GM12878 (cell line): ENCODE data around the gene LHFPL3. TPM values are rescaled to one million over a fixed set of nuclear protein-coding genes. Genes with fewer than 3 reads are reported as not detected.

Experiments used
- ATAC-seq: fragments of 200-7000 bp; cut with Tn5 transposase; 3 replicates; pipeline ENCODE4 v1.9.1; 2020; ENCODE audit warnings: mild to moderate bottlenecking, moderate library complexity
- BruUV-seq: library from RNA; stranded (reverse); fragments of 400-500 nt; replicated peaks from 2 replicates; lab custom pipeline; 2021; lab: Mats Ljungman, UMichigan
- CTCF ChIA-PET: fragments of 300-600 bp; sonication (Branson Sonifier 250); formaldehyde crosslinking; extraction: SDS; loops from one replicate; lab custom pipeline; 2021; ENCODE audit warnings: inconsistent platforms; lab: Yijun Ruan, JAX
- POLR2A ChIA-PET: fragments of 350-600 bp; formaldehyde crosslinking; extraction: SDS; loops from one replicate; lab custom pipeline; 2021; ENCODE audit warnings: inconsistent platforms; lab: Charles Lee
- RAD21 ChIA-PET: fragments of 300-600 bp; sonication (Branson Sonifier 250); formaldehyde crosslinking; loops from one replicate; lab custom pipeline; 2023; ENCODE audit warnings: antibody characterized with exemption; ENCODE audit not compliant: unreplicated experiment; lab: Charles Lee
- SMC1A ChIA-PET: fragments of 300-600 bp; sonication (Branson Sonifier 250); formaldehyde crosslinking; loops from one replicate; lab custom pipeline; 2023; ENCODE audit not compliant: unreplicated experiment, uncharacterized antibody; lab: Charles Lee
- DNase-seq: peaks from one replicate; pipeline ENCODE4 v3.0.0-alpha.2; 2011; ENCODE audit warnings: low read depth, low spot score
- FAIRE-seq: peaks from 3 replicates; lab custom pipeline; 2011; peaks lifted over from hg19 to GRCh38; lab: Jason Lieb, UNC
- H2AFZ ChIP-seq: 2 replicates; pipeline ENCODE4 v1.6.0; 2011; ENCODE audit warnings: low read depth, low read length, control low read depth; ENCODE audit not compliant: control insufficient read depth
- H3K27ac ChIP-seq: 2 replicates; pipeline ENCODE4 v1.5.1; 2011; ENCODE audit warnings: control low read depth; ENCODE audit not compliant: control insufficient read depth, insufficient read depth
- H3K27me3 ChIP-seq, 2 experiments: replicated peaks in 1 of 2; 2 replicates each; pipeline versions ENCODE4 v1.6.0 to v1.6.1; 2011; ENCODE audit warnings: low read length in 1 of 2; ENCODE audit not compliant: control insufficient read depth in 2 of 2, insufficient read depth in 2 of 2
- H3K36me3 ChIP-seq, 2 experiments: 2 replicates each; pipeline ENCODE4 v1.5.1; 2011; ENCODE audit warnings: low read length in 1 of 2; ENCODE audit not compliant: control insufficient read depth in 2 of 2, insufficient read depth in 2 of 2
- H3K4me1 ChIP-seq: 2 replicates; pipeline ENCODE4 v1.6.1; 2011; ENCODE audit warnings: mild to moderate bottlenecking, low read length, moderate library complexity, mixed read lengths; ENCODE audit not compliant: control insufficient read depth, insufficient read depth
- H3K4me2 ChIP-seq: 2 replicates; pipeline ENCODE4 v1.6.0; 2011; ENCODE audit warnings: control low read depth; ENCODE audit not compliant: control insufficient read depth, insufficient read depth
- H3K4me3 ChIP-seq: fragments of 200-600 bp; sonication (generic); 2 replicates; pipeline ENCODE4 v1.5.1; 2016
- H3K79me2 ChIP-seq: 2 replicates; pipeline ENCODE4 v1.6.0; 2011; ENCODE audit warnings: low read length; ENCODE audit not compliant: control insufficient read depth, insufficient read depth
- H3K9ac ChIP-seq: 2 replicates; pipeline ENCODE4 v1.8.0; 2011; ENCODE audit warnings: low read length, control low read depth, mixed read lengths; ENCODE audit not compliant: control insufficient read depth, insufficient read depth
- H3K9me3 ChIP-seq: replicated peaks from 3 replicates; pipeline ENCODE4 v1.5.1; 2011; ENCODE audit warnings: mild to moderate bottlenecking, low read length; ENCODE audit not compliant: control insufficient read depth, insufficient read depth
- H4K20me1 ChIP-seq: 2 replicates; pipeline ENCODE4 v1.6.0; 2011; ENCODE audit not compliant: control insufficient read depth, insufficient read depth
- ASH2L ChIP-seq: fragments of 300-600, 200-600 bp; sonication (generic); IDR thresholded peaks from 2 replicates; pipeline ENCODE4 v1.6.1; 2017; ENCODE audit warnings: low read depth, mild to moderate bottlenecking, borderline replicate concordance
- EP300 ChIP-seq, 2 experiments: fragments of 150-350 bp in 1 of 2; IDR thresholded peaks; 2 replicates each; pipeline ENCODE4 v1.6.1; 2011 to 2012; ENCODE audit warnings: low read depth in 2 of 2, low read length in 2 of 2, borderline replicate concordance in 1 of 2, improper control_type of control experiment in 1 of 2, inconsistent platforms in 1 of 2; ENCODE audit not compliant: control insufficient read depth in 1 of 2
- ESRRA ChIP-seq: IDR thresholded peaks from 2 replicates; pipeline ENCODE4 v1.6.1; 2012; ENCODE audit warnings: mild to moderate bottlenecking, low read length, improper control_type of control experiment
- IKZF2 ChIP-seq, 2 experiments: fragments of 450-650 bp; IDR thresholded peaks; 2 replicates each; pipeline ENCODE4 v1.6.1; 2017; ENCODE audit warnings: mild to moderate bottlenecking in 2 of 2, moderate library complexity in 2 of 2
- IRF4 ChIP-seq: IDR thresholded peaks from 2 replicates; pipeline ENCODE4 v1.6.1; 2011; ENCODE audit warnings: low read depth, low read length
- PAX5 ChIP-seq: IDR thresholded peaks from 2 replicates; pipeline ENCODE4 v1.6.1; 2011; ENCODE audit warnings: low read depth, low read length, borderline replicate concordance
- PKNOX1 ChIP-seq: fragments of 450-650 bp; IDR thresholded peaks from 2 replicates; pipeline ENCODE4 v1.6.1; 2016; ENCODE audit warnings: mild to moderate bottlenecking
- POLR2AphosphoS5 ChIP-seq: IDR thresholded peaks from 2 replicates; pipeline ENCODE4 v1.6.1; 2011; ENCODE audit warnings: mild to moderate bottlenecking, low read length, inconsistent platforms
- RB1 ChIP-seq: fragments of 450-650 bp; formaldehyde crosslinking; IDR thresholded peaks from 2 replicates; pipeline ENCODE4 v1.6.1; 2017; ENCODE audit warnings: mild to moderate bottlenecking, borderline replicate concordance
- RCOR1 ChIP-seq: conservative IDR thresholded peaks from 2 replicates; pipeline ENCODE4 v1.6.1; 2012; ENCODE audit warnings: low read depth, low read length, improper control_type of control experiment
- SIX5 ChIP-seq: IDR thresholded peaks from 2 replicates; pipeline ENCODE4 v1.6.1; 2011; ENCODE audit warnings: mild to moderate bottlenecking, low read depth, low read length, moderate library complexity; ENCODE audit not compliant: severe bottlenecking
- STAT3 ChIP-seq: IDR thresholded peaks from 2 replicates; pipeline ENCODE4 v1.6.1; 2011; ENCODE audit warnings: low read depth, low read length, improper control_type of control experiment
- ZSCAN29 ChIP-seq: fragments of 450-650 bp; IDR thresholded peaks from 2 replicates; pipeline ENCODE4 v1.6.1; 2017; ENCODE audit warnings: mild to moderate bottlenecking, moderate library complexity
- WGBS: methylation state at CpG from one replicate; pipeline ENCODE4 v1.1.6; 2016; ENCODE audit warnings: low lambda C conversion rate; ENCODE audit not compliant: insufficient replicate concordance, insufficient coverage; ENCODE audit errors: missing lambda C conversion rate; 5-methylcytosine and 5-hydroxymethylcytosine counted together
- in situ Hi-C: fragments of 300-500 bp; cut with MboI; formaldehyde crosslinking; loops from 9 replicates; pipeline ENCODE4 v1.14.3; 2018; ENCODE audit warnings: mixed read lengths
- intact Hi-C: fragments of 100-400 bp; cut with micrococcal nuclease; formaldehyde crosslinking; loops from one replicate; pipeline ENCODE4 v1.14.2; 2022; ENCODE audit not compliant: unreplicated experiment
- polyA plus RNA-seq, 11 experiments: library from polyadenylated mRNA; depleted of rRNA in 4 of 11; unstranded in 6 of 11; stranded (reverse) in 5 of 11; fragments of >200 nt; fragmentation: Nextera tagmentation in 4 of 11; fragmentation: Illumina TruSeq in 1 of 11; extraction: Ambion mirVana in 4 of 11; extraction: Trizol in 1 of 11; gene quantifications; 1 replicate in 1 of 11; 2 replicates in 10 of 11; pipeline versions ENCODE4 v1.2.1 to v1.2.3, GENCODE V29; 2011 to 2016; ENCODE audit warnings: inconsistent platforms in 2 of 11, missing spikeins in 2 of 11, low read depth in 1 of 11
- total RNA-seq, 4 experiments: library from RNA; depleted of rRNA in 3 of 4; stranded (reverse); fragments of >200 nt in 3 of 4; fragmentation: Illumina TruSeq in 1 of 4; extraction: Trizol in 1 of 4; gene quantifications; 2 replicates each; pipeline versions ENCODE4 v1.2.1 to v1.2.3, GENCODE V29; 2013 to 2021
- TF ChIP-seq, protein P1 (sequence below): fragments of 450-650 bp; IDR thresholded peaks from 2 replicates; pipeline ENCODE4 v1.6.1; 2017; ENCODE audit warnings: borderline replicate concordance
- TF ChIP-seq, protein P2 (sequence below): fragments of 450-650 bp; IDR thresholded peaks from 2 replicates; pipeline ENCODE4 v1.6.1; 2017; ENCODE audit warnings: mild to moderate bottlenecking

LHFPL3 gene
- total and polyA plus RNA-seq, 10 of the 15 experiments (the other 5 are each of a cell fraction or from before 2014, with no cell fraction given): 0.09 TPM; not detected in 9

- Histone ChIP-seq H3K4me2 (no peak overlapping the region), H3K4me3 (no peak overlapping the region), H3K9ac (no peak overlapping the region), H3K4me1 (no peaks in the 10 kb centered on the region), H3K27ac (no peak overlapping the region), H2AFZ (no peak overlapping the region), H3K36me3 (no peaks in the 10 kb centered on the region), H3K79me2 (no peaks in the 10 kb centered on the region), H3K27me3 (no peaks in the 10 kb centered on the region; a peak in 1 of 4 replicates), H3K9me3 (no peaks in the 10 kb centered on the region), H4K20me1 (no peaks in the 10 kb centered on the region)
- ChIA-PET SMC1A (no interaction called here), POLR2A (no interaction called here), RAD21 (no interaction called here), CTCF (no interaction called here)
- 22% methylated on average over 4 of the region's 4 CpGs for WGBS
- no TSS peak for BruUV-seq
- FAIRE-seq (no peak), DNase-seq (no peak), ATAC-seq (no peak)
- intact Hi-C loops: no loop called here
- no peak for TF ChIP-seq EP300 (IDR thresholded peaks at IDR 0.05; ENCODE audit: borderline replicate concordance in 1 of 2, control insufficient read depth in 1 of 2, low read depth in 2 of 2, low read length in 2 of 2)
- in situ Hi-C loops: no loop called here
Observed at GRCh38 chr7:104397442-104397841, 69.0 kb downstream of the LHFPL3 start.

DNA sequence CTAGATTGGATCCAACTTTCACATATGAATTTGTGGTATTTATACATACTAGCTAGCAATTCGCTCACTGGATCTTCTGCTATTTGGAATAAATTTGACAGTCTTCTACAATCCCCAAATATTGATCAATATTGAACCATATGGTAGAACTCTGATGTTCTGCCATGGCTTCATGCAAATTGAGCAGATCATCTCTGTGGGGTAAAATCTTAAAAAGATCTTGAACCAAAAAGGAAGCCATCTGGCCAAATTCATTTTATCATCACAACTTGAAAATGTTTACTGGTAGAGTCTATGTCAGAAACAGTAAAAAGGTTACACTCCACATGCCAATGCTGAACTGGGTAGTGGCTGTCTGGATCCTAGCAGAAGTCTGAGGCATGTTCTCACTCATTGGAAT lies 80.0 kb downstream of the LHFPL3 start:
- CTCF ChIA-PET: interaction anchor here (0.6 kb wide), 1 partner anchor 922 kb away, joined by 3 read pairs; no protein-coding TSS in a partner anchor
- H3K4me3 ChIP-seq: no peak overlapping the region
- BruUV-seq: no TSS peak
- no peaks in the 10 kb centered on the region for H3K36me3 ChIP-seq
- H3K27me3 ChIP-seq: no peaks in the 10 kb centered on the region
- WGBS: 50% methylated on average over 1 of the region's 1 CpG
- no peak overlapping the region for H2AFZ ChIP-seq
- no peaks in the 10 kb centered on the region for H3K9me3 ChIP-seq
- H4K20me1 ChIP-seq: no peaks in the 10 kb centered on the region
- H3K4me2 ChIP-seq: no peak overlapping the region
- ATAC-seq: no peak
- no peak for FAIRE-seq
- H3K4me1 ChIP-seq: no peaks in the 10 kb centered on the region
- H3K9ac ChIP-seq: no peak overlapping the region
- DNase-seq: no peak
- intact Hi-C loops: no loop called here
- in situ Hi-C loops: no loop called here
- POLR2A ChIA-PET: no interaction called here
- SMC1A ChIA-PET: no interaction called here
- no peaks in the 10 kb centered on the region for H3K79me2 ChIP-seq
- RAD21 ChIA-PET: no interaction called here
- H3K27ac ChIP-seq: no peak overlapping the region
- no peak for TF ChIP-seq IKZF2 (IDR thresholded peaks at IDR 0.05)
- TF ChIP-seq IRF4: no peak
- TF ChIP-seq ZSCAN29: no peak
- no peak for TF ChIP-seq ESRRA
- TF ChIP-seq STAT3: no peak
- no peak for TF ChIP-seq RCOR1
- TF ChIP-seq, protein P1, sequence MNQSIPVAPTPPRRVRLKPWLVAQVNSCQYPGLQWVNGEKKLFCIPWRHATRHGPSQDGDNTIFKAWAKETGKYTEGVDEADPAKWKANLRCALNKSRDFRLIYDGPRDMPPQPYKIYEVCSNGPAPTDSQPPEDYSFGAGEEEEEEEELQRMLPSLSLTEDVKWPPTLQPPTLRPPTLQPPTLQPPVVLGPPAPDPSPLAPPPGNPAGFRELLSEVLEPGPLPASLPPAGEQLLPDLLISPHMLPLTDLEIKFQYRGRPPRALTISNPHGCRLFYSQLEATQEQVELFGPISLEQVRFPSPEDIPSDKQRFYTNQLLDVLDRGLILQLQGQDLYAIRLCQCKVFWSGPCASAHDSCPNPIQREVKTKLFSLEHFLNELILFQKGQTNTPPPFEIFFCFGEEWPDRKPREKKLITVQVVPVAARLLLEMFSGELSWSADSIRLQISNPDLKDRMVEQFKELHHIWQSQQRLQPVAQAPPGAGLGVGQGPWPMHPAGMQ: no peak
- no peak for TF ChIP-seq ASH2L
- no peak for TF ChIP-seq PAX5
- TF ChIP-seq, protein P2, sequence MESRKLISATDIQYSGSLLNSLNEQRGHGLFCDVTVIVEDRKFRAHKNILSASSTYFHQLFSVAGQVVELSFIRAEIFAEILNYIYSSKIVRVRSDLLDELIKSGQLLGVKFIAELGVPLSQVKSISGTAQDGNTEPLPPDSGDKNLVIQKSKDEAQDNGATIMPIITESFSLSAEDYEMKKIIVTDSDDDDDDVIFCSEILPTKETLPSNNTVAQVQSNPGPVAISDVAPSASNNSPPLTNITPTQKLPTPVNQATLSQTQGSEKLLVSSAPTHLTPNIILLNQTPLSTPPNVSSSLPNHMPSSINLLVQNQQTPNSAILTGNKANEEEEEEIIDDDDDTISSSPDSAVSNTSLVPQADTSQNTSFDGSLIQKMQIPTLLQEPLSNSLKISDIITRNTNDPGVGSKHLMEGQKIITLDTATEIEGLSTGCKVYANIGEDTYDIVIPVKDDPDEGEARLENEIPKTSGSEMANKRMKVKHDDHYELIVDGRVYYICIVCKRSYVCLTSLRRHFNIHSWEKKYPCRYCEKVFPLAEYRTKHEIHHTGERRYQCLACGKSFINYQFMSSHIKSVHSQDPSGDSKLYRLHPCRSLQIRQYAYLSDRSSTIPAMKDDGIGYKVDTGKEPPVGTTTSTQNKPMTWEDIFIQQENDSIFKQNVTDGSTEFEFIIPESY: no peak
- no peak for TF ChIP-seq PKNOX1
- no peak for TF ChIP-seq SIX5
- TF ChIP-seq POLR2AphosphoS5: no peak
- no peak for TF ChIP-seq RB1
